Fibroblast of skin of scalp (primary cell): ENCODE results near the gene MTUS2.

Source experiments
- DNase-seq: peaks from one replicate; pipeline ENCODE4 v3.0.0-alpha.2; 2013

The MTUS2 gene

DNA sequence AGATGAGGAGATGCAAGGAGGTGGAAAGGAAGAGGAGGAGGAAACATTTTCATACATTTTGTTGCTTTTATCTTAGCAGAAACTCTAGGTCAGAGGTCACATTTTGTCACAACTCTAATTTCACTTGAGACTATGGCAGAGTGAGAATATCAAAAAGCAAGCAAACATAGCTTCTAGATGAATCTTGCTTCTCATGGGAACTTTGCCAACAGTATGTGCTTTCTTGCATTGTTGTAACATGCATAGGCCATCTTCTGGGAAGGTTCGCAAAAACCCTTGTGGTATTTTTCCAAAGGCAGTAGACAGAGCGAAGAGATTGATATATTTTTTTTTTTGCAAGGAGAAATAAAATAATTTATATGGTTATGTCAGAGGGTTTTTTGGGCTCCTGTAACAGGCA lies 291.3 kb downstream of the MTUS2 start:
- peak; percentile 9 for DNase-seq

DNA sequence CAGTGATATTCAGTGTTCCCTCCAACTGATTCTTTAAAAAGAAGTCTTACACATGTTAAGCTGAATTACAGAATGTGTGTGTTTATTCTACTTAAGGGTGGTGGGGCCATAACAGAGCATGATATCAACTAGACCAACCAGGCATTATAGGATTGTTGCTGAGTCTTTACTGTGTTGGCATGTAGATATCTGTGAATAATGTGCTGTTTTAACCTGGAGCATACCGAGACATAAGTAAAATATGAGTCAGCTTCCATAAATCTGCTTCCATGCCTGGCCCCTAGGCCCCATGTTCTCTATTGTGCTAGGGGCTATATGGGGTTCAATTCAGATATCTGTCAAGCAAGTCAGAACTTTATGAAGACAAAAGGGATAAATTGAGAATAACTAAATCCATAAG lies 295.7 kb downstream of the MTUS2 start:
- DNase-seq = no peak

DNA sequence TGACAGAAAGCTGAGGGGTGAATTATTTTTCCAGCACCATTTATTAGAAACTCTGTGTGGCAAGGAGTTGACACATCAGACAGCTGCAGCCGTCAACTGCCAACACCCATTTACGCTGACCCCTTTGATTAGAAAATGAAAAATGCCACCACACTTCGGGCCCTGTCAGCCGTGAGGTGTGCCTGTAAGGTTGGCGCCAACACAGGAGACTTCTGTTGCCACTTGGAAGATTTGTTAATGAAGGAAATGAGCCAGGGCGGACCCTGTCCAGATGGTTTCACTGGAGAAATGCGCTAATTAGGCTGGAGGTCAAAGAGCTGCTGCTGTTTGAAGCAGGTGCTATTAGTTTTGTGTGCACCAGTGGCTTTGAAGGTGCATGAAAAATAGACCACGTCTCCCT lies 297.5 kb downstream of the MTUS2 start:
- DNase-seq = no peak

DNA sequence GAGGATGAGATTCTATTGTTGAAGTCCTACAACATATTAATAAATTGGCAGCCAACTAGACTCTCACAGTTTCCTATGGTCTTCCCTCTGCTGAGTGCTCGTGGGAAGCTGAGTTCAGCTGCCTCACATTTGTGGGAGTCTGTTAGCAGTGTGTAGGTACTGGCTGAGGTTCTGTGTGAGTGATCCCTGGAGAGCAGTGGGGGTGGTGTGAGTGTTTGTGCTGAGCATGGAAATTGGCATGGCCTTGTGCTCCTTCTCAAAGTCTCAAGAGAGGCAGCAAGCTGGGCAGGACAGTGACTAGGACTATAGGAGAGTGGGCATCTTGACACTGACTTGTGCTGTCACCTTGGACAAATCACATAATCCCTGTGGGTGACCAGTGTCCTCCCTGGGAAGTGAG lies 298.3 kb downstream of the MTUS2 start:
- no peak for DNase-seq

DNA sequence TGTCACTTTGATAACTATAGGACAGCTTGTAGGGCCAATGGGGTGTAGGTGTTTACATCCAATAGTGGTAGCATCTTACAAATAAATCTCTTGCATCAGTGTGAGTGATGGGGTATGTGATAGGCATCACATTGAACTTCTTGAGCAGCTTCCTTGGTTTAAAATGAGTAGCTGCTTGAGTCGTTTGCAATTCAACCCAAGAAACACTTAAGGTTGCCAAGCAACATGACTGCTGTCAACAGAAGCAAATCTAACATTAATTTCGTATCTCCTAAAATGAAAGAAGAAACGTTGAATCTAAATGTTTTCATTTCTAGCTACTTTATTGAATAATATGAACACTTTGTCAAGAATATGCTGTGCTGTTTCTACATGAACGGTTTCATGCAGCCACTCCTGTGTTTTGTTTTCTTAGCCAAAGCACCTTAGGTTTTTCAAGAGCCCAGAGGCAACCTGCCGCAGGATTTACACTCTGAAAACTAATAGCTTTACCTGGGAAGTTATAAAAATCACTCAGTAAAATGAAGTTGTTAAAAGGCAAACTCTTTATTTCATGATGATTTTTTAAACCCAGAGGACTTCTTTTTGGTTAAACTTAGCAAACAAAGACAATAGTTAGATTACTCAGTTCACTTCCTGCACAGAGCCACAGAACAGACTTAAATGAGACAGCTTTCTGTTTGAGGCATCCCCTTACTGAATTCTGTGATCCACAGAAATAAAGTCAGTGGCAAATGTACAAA lies 305.2 kb downstream of the MTUS2 start:
- DNase-seq = no peak

DNA sequence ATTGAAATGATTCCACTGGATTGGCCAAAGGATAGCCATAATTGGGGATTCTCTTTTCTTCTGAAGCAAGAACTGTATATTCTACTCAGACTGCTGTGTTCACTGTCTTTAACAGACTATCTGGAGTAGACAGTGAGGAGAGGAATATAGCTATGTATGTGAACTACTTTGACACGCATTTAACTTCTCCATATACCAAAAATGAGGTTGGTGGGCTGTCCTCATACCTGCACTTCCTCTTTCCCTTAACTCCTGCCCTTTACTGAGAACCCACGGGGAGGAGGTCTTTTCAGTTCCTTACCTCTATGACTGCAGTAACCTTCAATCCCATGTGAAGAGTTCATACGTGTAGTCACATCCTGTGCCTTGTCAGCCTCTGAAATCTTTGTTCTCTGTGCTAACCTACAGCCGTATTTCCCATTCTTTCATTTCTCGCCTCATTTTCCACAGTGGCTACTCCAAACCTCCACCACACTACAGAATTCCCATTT lies 305.8 kb downstream of the MTUS2 start:
- no peak for DNase-seq

DNA sequence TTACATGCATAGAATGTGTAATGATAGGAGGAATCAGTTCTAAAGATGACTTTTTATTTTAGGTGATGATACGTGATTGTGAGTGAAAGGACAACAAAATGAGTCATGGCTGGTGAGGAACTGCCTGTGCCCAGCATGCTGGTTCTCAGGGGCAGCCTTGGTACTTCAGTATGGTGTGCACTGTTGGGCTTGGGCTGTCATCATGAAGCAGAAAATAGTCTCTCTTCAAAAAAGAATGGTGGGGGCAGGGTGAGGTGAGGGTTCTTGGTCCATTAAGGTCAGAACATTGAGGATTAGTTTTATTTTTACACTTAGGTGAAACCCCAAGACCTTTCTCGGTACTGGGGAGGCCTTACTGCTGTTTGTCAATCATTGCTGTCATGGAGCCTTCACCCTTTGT lies 309.5 kb downstream of the MTUS2 start:
- no peak for DNase-seq

DNA sequence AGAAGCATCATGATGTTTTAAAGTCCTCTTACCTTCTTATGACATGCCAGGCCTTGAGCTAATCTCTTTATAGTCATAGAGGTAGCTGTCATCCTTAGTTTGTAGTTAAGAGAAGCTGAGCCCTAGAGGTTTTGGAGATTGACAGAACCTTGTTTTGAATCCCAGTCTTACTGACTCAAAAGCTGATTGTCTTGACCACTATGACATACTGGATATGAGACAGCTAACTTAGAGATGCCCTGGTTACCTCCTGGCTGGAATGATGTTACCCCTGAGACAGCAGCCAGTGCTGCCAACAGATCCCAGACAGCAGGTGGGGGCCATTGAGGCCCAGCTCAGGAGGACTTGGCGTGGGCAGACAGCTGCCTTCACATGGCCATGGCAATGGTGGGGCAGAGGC lies 311.0 kb downstream of the MTUS2 start:
- DNase-seq = no peak

DNA sequence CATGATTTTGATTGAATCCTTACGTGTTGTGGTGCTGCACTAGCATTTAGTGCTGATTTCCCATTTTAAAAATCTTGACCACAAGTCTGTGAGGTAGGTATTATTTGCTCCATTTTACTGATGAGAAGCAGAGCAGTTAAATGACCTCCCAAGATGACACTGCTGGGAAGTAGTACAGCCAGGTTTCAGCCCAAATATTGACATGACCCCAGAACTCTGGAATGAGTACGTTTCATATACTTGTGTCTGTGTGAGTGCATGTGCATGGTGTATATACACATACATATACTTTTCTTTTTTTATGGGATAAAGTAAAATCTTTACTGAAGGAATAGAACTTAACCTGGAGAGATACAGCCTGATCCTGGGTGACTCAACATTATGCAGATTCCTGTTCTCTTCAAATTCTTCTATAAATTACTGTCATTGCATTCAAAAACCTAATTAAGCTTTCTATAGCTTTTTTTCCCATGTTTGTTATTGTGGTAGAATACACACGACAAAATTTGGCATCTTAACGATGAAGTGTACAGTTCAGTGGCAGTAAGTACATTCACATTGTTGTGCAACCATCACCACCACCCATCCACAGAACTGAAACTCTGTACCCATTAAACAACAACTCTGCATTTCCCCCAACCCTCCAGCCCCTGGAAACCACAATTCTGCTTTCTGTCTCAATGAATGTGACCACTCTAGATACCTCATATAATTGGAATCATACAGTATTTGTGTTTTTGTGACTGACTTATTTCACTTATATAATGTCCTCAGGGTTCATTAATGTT lies 311.9 kb downstream of the MTUS2 start:
- DNase-seq = no peak

DNA sequence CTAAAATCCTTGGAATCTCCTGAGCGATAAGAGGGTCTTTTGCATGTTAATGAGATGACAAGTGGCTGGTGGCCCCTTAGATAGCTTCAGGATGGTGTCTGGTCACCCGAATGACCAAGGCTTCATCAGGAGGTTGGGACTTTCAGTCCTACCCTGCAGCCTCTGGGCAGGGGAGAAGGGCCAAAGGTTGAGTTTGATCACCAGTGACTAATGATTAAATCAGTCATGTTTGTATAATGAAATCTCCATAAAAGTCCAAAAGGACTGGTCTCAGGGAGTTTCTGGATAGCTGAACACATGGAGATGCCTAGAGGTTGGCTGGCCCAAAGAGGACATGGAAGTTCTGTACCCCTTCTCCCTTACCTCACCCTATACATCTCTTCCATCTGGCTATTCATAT lies 316.2 kb downstream of the MTUS2 start:
- DNase-seq = no peak

DNA sequence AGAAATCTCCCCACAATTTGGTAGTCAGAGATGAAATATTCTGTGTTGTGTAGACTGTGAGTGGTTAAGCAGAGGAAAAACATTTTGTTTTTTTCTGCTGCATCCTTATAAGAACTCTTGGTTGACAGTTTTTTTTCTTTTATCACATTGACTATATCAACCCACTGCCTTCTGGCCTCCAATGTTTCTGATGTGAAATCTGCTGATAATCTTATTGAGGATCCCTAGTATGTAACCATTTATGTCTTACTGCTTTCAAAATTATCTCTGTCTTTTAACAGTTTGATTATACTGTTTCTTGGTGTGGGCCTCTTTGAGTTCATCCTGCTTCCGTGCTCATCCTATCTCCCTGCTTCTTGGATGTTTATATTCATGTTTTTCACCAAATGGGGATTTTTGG lies 316.9 kb downstream of the MTUS2 start:
- no peak for DNase-seq

DNA sequence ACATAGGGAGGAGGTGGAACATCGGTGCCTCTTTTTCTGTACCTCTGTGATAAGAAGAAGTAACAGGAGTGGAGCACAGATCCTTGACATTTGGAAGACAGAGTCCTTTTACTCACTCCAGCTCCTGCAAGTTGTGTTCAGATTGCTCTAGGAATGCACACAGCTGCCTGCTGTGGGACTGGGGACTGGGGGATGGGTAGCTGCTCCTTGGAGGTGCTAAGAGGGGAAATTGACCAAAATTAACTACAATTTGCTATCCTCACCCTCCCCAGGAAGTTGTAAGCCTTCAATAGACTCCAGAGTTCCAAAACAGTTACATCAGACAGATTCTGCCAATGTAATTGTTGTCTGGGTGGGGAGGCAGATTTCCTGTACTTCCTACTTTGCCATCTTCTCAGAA lies 317.9 kb downstream of the MTUS2 start:
- no peak for DNase-seq

DNA sequence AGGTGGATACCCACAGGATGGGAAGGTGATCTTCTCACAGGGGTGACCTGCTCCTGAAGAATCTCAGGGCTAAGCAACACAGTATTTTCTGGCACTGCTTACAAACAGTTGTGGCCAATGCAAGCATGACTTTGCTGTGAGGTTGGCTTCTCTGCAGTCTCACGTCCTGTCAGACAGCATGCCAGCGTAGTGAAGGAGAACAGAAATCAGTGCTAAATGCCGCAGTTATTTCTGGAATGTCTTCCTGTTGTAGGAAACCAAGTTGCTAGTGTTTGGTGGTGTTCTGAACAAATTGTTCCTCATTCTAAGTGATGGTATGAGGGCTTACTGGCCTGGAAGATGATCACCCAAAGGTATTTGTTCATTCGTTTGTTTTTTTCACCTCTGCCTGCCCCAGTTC lies 320.1 kb downstream of the MTUS2 start:
- peak; percentile 35 for DNase-seq

DNA sequence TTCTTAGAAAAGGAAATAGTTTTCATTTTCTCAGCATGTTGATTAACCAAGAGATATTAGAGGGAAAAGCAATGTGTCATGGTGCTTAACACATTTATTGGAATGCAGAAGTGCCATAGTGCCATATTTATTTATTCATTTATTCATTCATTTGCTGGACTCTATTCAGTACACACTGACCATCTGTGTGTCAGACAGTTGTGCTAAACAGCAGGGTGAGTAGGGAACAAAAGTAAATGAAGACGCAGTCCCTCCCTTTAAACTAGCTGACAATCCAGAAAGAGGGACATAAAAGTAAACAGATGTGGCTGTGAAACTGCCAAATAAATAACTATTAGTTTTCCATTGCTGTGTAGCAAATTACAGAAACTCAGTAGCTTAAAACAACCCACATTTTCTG lies 323.7 kb downstream of the MTUS2 start:
- no peak for DNase-seq

DNA sequence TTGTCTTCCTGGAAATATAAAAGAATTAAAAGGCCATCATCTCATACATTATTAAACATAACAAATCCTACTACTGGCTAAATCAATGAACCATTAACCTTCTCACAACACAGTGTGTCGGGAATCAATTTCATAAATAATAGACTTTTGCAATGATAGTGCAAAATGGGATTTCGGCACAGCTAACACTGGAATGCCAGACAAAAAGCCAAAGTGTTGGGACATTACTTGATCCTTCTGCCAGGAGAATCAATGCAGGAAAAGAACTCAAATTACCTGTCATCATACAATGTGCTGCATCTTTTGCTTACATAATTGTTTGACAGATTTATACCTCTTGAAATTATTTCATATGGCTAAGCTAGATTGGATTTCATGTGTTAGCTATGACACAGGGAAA lies 334.3 kb downstream of the MTUS2 start:
- DNase-seq = no peak

DNA sequence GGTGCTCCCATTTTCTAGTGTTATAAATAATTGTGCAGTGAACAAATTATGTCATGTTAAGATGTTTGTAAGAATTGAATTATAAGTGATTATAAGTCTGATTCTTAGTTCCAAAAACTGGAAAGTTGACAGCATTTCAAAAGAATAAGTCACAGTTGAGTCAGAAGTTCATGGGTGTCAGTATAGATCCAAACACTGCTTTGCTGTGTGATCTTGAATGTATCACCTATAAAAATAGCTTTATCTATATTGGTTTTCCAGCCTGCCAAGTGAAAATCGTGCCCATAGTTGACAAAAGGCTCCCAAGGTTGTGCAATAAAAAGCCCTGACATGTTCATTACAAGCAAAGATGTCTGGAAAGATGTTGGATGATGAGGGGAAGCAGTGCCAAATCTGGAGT lies 336.0 kb downstream of the MTUS2 start:
- no peak for DNase-seq

DNA sequence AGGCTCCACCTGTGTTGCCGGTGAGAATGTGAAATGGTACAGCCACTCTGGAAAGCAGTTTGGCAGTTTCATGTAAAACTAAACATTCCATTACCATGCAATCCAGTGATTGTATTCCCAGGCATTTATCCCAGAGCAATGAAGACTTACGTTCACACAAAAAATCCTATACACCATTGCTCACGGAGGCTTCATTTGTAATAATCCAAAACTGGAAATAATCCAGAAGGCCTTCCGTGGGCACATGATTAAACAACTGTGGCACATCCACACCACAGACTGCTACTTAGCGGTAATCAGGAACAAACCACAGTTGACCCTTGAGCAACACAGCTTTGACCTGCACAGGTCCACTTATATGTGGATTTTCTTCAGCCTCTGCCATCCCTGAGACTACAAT lies 339.7 kb downstream of the MTUS2 start:
- DNase-seq = no peak

DNA sequence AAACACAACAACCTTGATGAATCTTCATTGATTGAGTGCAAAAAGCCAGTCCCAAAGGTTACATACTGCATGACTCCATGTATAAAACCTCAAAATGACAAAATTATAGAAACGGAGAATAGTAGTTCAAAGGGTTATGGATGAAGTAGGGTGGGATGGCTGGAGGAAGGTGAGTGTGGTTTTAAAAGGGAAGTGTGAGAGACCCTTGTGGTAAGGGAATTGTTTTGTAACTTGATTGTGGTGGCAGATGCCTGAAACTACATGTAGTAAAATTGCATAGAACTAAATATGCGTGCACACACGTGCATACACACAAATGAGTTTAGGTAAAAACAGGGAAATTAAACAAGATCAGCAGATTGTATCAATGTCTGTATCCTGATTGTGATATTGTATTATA lies 340.7 kb downstream of the MTUS2 start:
- no peak for DNase-seq

DNA sequence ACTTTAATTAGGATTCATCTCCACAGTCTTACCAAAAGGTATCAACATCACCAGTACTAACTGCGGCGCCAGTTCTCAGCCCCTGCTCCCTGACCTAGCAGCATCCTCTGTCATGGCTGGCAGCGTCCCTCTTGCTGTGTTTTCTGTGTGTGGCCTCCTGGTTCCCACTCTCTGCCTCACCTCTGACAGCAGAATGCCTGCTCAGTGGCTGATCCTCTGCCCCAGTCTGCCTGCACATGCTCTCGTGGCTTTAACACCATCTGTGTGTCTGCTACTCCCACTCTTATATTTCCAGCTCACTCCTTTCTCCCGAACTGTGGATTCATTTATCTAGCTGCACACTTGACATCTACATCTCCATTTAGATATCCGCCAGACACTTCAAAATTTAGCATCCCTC lies 341.5 kb downstream of the MTUS2 start:
- DNase-seq = no peak

DNA sequence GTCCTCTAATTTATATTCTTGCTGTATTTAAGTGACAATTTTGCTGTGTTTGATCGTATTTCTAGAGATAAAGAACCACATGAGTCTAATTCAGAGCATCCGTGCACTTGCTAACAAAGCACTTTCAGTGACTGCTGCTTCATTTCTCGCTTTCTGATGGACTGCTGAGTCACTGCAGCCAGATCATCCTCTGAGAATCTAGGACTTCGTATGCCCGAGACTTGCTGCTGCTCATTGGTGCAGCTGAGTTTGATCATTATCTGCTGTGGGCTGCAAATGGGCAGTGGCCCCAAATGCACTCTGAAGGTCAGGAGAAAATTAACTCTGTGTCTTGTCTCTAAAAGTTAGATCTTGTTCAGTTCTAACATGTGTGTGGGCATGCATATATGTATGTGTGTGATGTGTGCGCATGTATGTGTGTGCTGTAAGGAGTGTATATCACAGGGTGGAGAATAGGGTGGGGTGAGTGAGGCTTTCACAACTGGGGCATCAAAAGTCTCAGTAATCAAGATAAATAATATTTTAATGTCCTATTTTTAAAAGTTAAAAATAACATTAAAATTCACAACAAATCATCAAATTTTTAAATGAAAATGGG lies 342.6 kb downstream of the MTUS2 start:
- peak; percentile 30 for DNase-seq

DNA sequence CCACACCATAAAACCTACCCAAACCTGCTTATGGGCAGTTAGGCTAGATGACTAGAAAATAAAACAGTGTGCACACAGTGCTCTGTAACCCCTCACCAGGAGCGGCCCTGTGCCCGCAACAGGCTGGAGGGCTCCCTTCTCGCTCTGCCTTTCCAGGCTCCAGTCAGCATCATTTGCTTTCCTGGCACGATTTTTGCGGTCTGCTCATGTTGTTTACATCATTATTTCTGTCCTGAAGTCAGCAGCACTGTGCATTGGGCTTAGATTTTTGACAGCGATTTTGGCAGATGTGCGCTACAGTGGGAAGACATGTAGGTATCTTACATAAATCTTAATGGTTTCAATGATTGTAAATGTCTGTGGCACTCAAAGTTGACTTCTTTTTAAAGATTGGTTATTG lies 344.0 kb downstream of the MTUS2 start:
- DNase-seq = no peak

DNA sequence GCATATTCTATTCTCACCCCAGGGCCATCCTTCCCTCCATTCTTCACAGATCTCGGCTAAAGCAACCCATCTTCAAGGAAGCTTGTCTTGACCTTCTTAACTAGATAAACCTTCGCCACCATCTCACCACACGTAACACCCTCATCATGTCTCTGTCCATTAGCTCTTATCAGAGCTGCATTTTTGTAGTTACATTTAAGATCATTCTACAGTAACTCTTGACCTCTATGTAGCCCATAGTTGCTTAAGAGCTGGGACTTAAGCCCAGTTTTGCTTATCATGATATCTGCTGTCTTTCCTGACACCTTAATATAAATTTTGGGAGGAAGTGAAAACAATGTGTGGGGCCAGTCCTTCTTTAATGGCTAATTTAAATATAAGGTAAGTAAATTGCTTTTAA lies 345.1 kb downstream of the MTUS2 start:
- DNase-seq = no peak

DNA sequence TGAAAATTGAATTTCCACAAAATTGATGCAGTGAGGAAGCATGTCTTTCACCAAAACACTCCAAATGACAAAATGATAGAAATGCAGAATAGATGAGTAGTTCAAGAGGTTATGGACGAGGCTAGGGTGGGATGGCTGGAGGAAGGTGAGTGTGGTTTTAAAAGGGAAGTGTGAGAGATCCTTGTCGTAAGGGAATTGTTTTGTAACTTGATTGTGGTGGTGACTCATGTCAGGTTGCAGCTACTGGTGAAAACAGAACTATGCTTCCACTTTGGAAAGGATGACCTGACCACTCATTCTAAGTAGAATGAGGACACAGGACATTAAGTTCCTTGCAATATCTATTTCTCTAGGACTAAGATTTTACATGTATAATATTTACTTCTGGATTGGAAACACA lies 345.7 kb downstream of the MTUS2 start:
- no peak for DNase-seq
